GM23248 (cell line): ENCODE measurements around the gene ZNF541.

Experiments
- EZH2 ChIP-seq: fragments of 200-600 bp; sonication (generic); IDR thresholded peaks from 2 replicates; pipeline ENCODE4 v1.6.1; 2018; ENCODE audit warnings: antibody characterized with exemption, mild to moderate bottlenecking; ENCODE audit not compliant: insufficient read depth, poor library complexity, severe bottlenecking
- EZH2phosphoT487 ChIP-seq: fragments of 200-600 bp; sonication (generic); IDR thresholded peaks from 2 replicates; pipeline ENCODE4 v1.6.1; 2018; ENCODE audit warnings: antibody characterized with exemption, moderate library complexity, mild to moderate bottlenecking, low read depth; ENCODE audit not compliant: insufficient read depth

DNA sequence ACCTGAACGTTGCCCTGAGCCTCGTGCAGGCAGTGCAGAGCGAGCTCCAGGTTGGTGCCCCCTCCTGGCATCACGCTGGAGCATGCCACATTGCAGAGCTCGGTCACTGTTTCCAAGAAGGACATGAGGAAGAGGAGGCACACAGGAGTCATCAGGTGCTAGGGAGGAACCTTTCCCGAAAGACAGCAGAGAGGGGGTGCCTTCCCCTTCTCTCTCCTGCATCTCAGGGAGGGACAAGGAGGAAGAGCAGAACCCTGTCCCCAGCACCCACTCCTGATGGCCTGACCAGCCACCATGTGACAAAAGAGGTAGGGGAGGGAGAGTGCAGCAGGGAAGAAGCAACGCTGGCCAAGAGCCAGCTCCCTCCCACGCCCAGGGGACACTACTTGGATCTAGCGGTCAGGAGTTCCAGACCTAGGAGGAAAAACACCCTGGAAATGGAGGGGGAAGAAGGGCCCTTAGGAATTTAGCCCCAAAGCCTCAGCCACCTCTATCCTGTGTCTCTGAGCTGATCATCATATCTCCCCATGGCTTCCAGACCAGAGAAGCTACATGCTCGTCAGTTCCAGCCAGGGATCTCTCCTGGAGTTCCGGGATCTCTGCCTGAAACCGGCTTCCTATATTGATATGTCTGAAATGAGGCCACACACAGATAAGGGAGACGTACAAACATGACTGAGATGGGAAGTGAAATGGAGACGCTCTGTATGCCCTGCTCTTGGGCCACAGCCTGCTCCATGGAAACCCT is 41.1 kb downstream of the ZNF541 start:
- no peak for TF ChIP-seq EZH2phosphoT487
- no peak for TF ChIP-seq EZH2
